ENCODE data around the gene PGS1.

GRCh38 chr17:78384479-78385175, 6.2 kb downstream of the PGS1 start:
- TF ChIP-seq CTCF (IDR thresholded peaks at IDR 0.05) (no peak), POLR2A (IDR thresholded peaks at IDR 0.05; ENCODE audit: low read depth) (no peak), POLR2AphosphoS5 (IDR thresholded peaks at IDR 0.05) (no peak), EP300 (IDR thresholded peaks at IDR 0.05) (no peak)

All from esophagus muscularis mucosa (tissue), 4 donors.